Urinary bladder (tissue), 4 donors: ENCODE data around the gene ABCC4. TPM values are rescaled to one million over a fixed set of nuclear protein-coding genes. Genes with fewer than 3 reads are reported as not detected.

Source experiments
- DNase-seq: peaks from one replicate; pipeline ENCODE4 v3.0.0-alpha.2; 2015; ENCODE audit errors: extremely low spot score
- H3K27ac ChIP-seq: one replicate; pipeline ENCODE4 v1.5.1; 2013; ENCODE audit warnings: low read depth, mild to moderate bottlenecking, moderate library complexity
- H3K36me3 ChIP-seq: one replicate; pipeline ENCODE4 v1.6.1; 2013; ENCODE audit warnings: mild to moderate bottlenecking, moderate library complexity; ENCODE audit not compliant: insufficient read depth
- H3K4me1 ChIP-seq: one replicate; pipeline ENCODE4 v1.6.1; 2013; ENCODE audit warnings: mild to moderate bottlenecking, moderate library complexity; ENCODE audit not compliant: insufficient read depth
- H3K4me3 ChIP-seq: one replicate; pipeline ENCODE4 v1.5.1; 2013; ENCODE audit warnings: low read depth, low read length
- WGBS: extraction: QIAGEN DNeasy Blood & Tissue Kit; methylation state at CpG from one replicate; pipeline ENCODE4 v1.1.7; 2013; 5-methylcytosine and 5-hydroxymethylcytosine counted together
- polyA plus RNA-seq: library from polyadenylated mRNA; stranded (reverse); fragments of 200-250 nt; gene quantifications from one replicate; pipeline ENCODE4 v1.2.3, GENCODE V29; 2013
- total RNA-seq: library from RNA; depleted of rRNA; stranded (reverse); fragments of >200 nt; gene quantifications from one replicate; pipeline ENCODE4 v1.2.3, GENCODE V29; 2014
- donor health status: healthy with polysubstance abuse.
- donor health status: healthy.

The ABCC4 gene
- total and polyA plus RNA-seq, 2 donors, result 31.4 to 32.5 TPM

DNA sequence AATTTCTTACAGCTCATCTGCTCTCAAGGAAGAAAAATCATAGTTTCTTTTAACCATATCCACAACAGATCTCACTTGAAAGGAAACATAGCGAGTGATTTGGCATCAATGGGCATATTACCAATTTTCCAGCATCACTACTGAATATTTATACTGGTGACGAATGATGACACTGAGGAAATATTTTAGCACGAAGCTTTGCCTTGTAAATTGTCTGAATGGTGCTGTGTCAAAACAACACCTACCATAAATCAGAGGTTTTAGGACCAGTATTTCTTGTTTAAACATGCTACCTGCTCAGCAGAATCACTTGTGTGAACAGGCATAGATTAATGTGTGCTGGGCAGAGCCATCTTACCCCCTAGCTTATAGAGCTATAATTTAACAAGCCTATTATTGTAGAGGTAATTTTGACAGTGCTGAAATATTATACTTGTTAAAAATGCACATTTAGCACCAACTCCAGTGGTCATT lies 146.8 kb downstream of the ABCC4 start:
- Histone ChIP-seq H3K4me3 (no peak overlapping the region), H3K27ac (no peak overlapping the region), H3K36me3 (no peaks in the 10 kb centered on the region), H3K4me1 (peaks cover 1% of the 10 kb centered on the region)
- WGBS, result 64% methylated on average over 3 of the region's 3 CpGs
- peak; percentile 51 for DNase-seq

DNA sequence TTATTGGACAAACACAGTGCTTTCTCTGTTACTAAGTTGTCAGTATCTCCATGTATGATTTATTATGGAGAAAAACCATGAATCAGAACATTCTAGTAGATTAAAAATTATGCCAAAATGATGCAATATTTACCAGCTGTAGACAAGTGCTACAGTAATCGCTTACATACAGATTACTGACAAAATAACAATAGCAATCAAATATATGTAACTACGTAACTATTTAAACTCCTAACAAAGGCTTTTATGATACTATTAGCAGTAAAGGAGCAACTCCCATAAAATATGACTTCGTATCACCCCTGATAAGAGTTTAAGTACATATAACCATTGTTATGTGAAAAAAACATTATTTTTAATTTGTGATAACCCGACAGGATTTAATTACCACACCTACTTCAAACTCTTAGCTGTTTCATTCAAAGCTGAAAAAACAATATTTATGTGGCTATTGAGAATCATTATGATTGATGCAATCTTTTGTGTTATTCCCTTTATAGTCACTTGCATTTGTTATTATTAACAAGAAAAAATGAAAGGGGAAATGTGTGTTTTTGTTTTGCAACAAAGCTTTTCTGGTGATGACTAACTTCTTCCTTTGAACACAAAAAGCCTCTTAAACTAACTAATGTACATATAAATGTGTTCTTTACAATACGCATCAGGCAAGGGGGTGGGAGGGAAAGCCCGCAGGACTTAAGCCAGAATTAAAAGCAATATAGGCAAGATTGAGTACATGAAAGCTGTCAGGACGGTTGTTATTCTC lies 147.4 kb downstream of the ABCC4 start:
- Histone ChIP-seq H3K4me3 (no peak overlapping the region), H3K4me1 (peaks cover 1% of the 10 kb centered on the region), H3K36me3 (no peaks in the 10 kb centered on the region), H3K27ac (no peak overlapping the region)
- DNase-seq, result no peak
- WGBS, result 63% methylated on average over 7 of the region's 7 CpGs

GRCh38 chr13:95151942-95152587 lies 149.2 kb downstream of the ABCC4 start:
- 82% methylated on average over 4 of the region's 4 CpGs for WGBS
- no peak overlapping the region for H3K4me3 ChIP-seq

GRCh38 chr13:95150555-95150954 lies 150.7 kb downstream of the ABCC4 start:
- DNase-seq, result no peak
- Histone ChIP-seq H3K4me1 (peaks cover 1% of the 10 kb centered on the region), H3K4me3 (no peak overlapping the region), H3K27ac (no peak overlapping the region), H3K36me3 (no peaks in the 10 kb centered on the region)
- WGBS, result 74% methylated on average over 2 of the region's 2 CpGs

More at GRCh38 chr13:95151942-95152587, 149.2 kb downstream of the ABCC4 start:
- no peak for DNase-seq
- Histone ChIP-seq H3K4me1 (peaks cover 1% of the 10 kb centered on the region), H3K36me3 (no peaks in the 10 kb centered on the region), H3K27ac (no peak overlapping the region)

DNA sequence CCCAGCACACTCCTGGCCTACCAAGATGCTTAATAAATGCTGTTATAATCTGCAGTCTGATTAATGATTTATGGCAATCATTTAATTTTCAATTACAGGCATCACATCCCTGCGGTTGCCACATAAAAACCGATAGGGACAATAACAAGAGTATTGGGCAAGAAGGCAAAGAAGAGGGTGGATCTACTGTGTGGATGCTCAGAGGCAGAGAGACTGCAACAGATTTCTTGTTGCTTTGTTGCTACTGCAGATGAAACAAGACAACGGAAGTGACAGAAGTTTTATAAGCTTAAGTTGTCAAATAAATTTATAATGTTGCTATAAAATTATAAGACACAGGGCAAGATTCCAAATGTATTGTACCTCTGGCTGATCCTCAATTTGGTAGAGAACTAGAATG lies 154.8 kb downstream of the ABCC4 start:
- WGBS, result 32% methylated on average over 3 of the region's 3 CpGs
- DNase-seq, result no peak

DNA sequence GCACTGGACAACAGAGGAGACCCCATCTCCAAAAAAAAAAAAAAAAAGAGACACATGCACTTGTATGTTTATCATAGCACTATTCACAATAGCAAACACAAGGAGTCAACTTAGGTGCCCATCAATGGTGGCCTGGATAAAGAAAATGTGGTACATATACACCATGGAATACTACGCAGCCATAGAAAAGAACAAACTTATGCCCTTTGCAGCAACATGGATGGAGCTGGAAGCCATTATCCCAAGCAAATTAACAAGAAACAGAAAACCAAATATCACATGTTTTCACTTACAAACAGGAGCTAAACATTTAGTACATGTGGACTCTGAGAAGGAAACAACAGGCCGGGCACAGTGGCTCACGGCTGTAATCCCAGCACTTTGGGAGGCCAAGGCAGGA lies 155.7 kb downstream of the ABCC4 start:
- Histone ChIP-seq H3K36me3 (no peaks in the 10 kb centered on the region), H3K4me1 (no peaks in the 10 kb centered on the region), H3K4me3 (no peak overlapping the region), H3K27ac (no peak overlapping the region)
- 96% methylated on average over 3 of the region's 3 CpGs for WGBS
- no peak for DNase-seq

More for the DNA sequence above, 154.8 kb downstream of the ABCC4 start:
- no peak overlapping the region for H3K27ac ChIP-seq
- no peaks in the 10 kb centered on the region for H3K36me3 ChIP-seq
- no peak overlapping the region for H3K4me3 ChIP-seq
- H3K4me1 ChIP-seq, result no peaks in the 10 kb centered on the region

- Histone ChIP-seq H3K4me1 (no peaks in the 10 kb centered on the region), H3K36me3 (peaks cover 4% of the 10 kb centered on the region), H3K27ac (no peak overlapping the region), H3K4me3 (no peak overlapping the region)
- no peak for DNase-seq
- whole genome bisulfite sequencing, result 97% methylated on average over 3 of the region's 3 CpGs
These were observed 160.7 kb downstream of the ABCC4 start for GRCh38 chr13:95140502-95140901.

DNA sequence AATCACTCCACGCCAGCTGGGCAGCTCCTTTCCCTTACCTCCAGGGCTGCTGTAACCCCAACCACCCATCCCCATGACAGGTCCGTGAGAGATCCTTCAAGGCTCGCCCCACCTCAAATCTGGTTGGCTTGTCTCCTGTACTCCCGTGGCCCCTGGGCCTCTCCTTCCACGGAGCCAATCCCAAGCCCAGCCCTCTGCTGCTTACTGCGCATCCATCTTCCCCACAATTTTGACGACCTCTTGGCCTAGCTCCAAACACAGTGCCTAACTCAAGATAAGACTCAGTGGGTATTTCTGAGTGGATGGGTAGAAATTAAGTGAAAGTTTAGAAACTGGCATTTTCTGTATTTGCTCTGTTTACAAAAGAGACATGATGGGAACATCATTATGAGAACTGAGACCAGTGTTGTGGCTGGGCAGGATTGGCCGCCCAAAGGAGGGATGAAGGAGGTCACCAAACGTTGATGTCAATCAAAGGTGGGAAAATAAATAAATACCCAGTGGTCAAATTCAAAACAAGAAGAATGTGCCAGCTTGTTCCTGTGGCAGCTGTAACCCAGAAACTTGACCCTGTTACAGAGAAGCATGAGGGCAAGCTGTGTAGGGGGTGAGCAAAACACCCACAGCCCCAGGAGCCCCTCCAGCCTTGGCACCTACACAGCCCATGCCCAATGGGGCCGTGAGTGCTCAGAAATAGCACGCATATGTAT lies 162.2 kb downstream of the ABCC4 start:
- 93% methylated on average over 11 of the region's 11 CpGs for WGBS
- H3K4me1 ChIP-seq, result no peaks in the 10 kb centered on the region
- H3K27ac ChIP-seq, result no peak overlapping the region
- peaks cover 4% of the 10 kb centered on the region for H3K36me3 ChIP-seq
- H3K4me3 ChIP-seq, result no peak overlapping the region
- no peak for DNase-seq

DNA sequence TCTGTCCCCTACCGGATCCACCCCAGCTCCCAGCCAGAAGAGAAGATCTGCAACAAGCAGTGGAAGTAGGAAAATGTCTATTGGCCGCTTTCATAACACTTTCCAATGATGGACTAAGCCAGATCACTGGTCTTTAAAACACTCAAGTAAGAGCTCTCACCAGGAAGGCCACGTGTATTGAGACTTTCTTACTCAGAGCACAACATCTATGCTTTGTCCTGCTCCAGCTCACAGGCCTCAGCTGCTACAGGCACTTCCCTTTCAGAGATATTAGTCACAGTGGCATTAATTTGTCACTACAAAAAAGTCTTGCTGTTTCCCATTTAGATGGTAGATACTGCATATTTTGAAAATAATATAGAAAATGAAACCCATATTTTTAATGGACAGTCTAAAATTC lies 164.2 kb downstream of the ABCC4 start:
- no peak for DNase-seq
- Histone ChIP-seq H3K36me3 (peaks cover 5% of the 10 kb centered on the region), H3K27ac (no peak overlapping the region), H3K4me3 (no peak overlapping the region), H3K4me1 (no peaks in the 10 kb centered on the region)
- 85% methylated on average over 3 of the region's 3 CpGs for WGBS

DNA sequence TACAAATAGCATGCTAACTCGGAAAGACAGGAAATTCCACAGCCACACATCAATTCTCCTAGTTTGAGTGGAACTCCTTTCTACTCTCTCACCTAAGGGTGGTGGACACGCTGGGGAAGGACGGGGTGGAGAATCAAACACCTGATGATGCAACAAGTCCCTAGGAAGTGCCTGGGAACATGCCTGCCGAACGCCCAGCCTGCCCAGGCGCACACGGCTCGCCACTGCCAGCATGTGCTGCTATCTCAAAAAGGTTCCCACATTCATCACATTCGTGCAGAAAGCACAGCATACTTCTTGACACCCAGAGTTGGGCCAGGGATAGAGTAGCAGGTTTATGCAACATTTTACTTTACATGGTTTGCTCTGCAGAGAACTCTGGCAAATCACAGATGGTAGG lies 164.6 kb downstream of the ABCC4 start:
- Histone ChIP-seq H3K36me3 (peaks cover 5% of the 10 kb centered on the region), H3K27ac (no peak overlapping the region), H3K4me1 (no peaks in the 10 kb centered on the region), H3K4me3 (no peak overlapping the region)
- DNase-seq, result no peak
- 95% methylated on average over 9 of the region's 9 CpGs for WGBS

DNA sequence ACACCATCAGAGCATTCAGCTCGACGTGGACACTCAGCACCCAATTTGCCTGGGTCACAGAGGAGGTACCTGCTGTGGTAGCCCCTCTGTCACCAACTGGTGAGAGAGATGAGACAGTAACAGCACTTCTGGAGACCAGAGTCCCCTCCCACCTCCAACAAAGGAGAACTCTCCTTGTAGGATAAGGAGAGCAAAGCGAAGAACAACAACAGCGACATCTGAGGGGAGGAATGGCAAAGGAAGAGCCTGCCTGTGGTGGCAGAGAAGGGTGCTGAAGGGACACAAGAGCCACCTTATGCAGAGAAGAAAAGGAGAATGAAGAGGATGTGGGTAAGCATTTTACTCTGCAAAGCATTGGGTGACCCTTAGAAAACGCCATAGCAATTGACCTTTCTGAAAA lies 167.8 kb downstream of the ABCC4 start:
- H3K4me3 ChIP-seq, result no peak overlapping the region
- peaks cover 2% of the 10 kb centered on the region for H3K36me3 ChIP-seq
- 98% methylated on average over 5 of the region's 5 CpGs for WGBS
- no peak for DNase-seq
- H3K27ac ChIP-seq, result no peak overlapping the region
- H3K4me1 ChIP-seq, result no peaks in the 10 kb centered on the region

DNA sequence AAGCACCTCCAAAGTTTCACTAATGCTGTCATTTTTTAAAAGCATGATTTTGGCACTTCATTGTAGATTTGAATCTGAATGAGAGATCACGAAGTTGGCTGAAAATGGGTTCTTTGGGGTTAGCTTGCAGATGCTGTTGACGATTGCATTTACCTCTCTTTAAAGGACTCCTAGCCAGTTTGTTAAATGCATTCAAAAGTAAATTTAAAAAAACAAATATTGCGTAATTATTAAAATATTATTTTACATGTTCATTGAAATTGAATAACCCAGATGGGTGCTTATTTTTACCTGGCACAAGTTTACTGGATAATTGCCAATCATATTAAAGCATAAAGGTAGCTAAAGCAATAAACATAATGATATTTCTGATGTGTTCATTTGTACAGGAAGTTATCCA lies 172.2 kb downstream of the ABCC4 start:
- H3K4me1 ChIP-seq, result no peaks in the 10 kb centered on the region
- 97% methylated on average over 3 of the region's 3 CpGs for WGBS
- no peak for DNase-seq
- H3K36me3 ChIP-seq, result peaks cover 2% of the 10 kb centered on the region
- peak overlapping the region; percentile 19 for H3K27ac ChIP-seq
- no peak overlapping the region for H3K4me3 ChIP-seq

GRCh38 chr13:95128045-95128643 lies 173.1 kb downstream of the ABCC4 start:
- peaks cover 2% of the 10 kb centered on the region for H3K36me3 ChIP-seq
- DNase-seq, result no peak
- no peaks in the 10 kb centered on the region for H3K4me1 ChIP-seq
- no peak overlapping the region for H3K4me3 ChIP-seq
- WGBS, result 77% methylated on average over 3 of the region's 3 CpGs
- H3K27ac ChIP-seq, result no peak overlapping the region
